Urinary bladder (tissue), 4 donors: Measurements from ENCODE around the gene SRGAP1. TPM values are rescaled to one million over a fixed set of nuclear protein-coding genes. Genes with fewer than 3 reads are reported as not detected.
"Not testable (repeated sequence)": the region's sequence is repeated elsewhere in the genome, so short reads cannot be mapped to it uniquely, and the experiment has no call there.

Experiments used
- DNase-seq: peaks from one replicate; pipeline ENCODE4 v3.0.0-alpha.2; 2015; ENCODE audit errors: extremely low spot score
- H3K27ac ChIP-seq: one replicate; pipeline ENCODE4 v1.5.1; 2013; ENCODE audit warnings: low read depth, mild to moderate bottlenecking, moderate library complexity
- H3K36me3 ChIP-seq: one replicate; pipeline ENCODE4 v1.6.1; 2013; ENCODE audit warnings: mild to moderate bottlenecking, moderate library complexity; ENCODE audit not compliant: insufficient read depth
- H3K4me1 ChIP-seq: one replicate; pipeline ENCODE4 v1.6.1; 2013; ENCODE audit warnings: mild to moderate bottlenecking, moderate library complexity; ENCODE audit not compliant: insufficient read depth
- H3K4me3 ChIP-seq: one replicate; pipeline ENCODE4 v1.5.1; 2013; ENCODE audit warnings: low read depth, low read length
- WGBS: extraction: QIAGEN DNeasy Blood & Tissue Kit; methylation state at CpG from one replicate; pipeline ENCODE4 v1.1.7; 2013; 5-methylcytosine and 5-hydroxymethylcytosine counted together
- polyA plus RNA-seq: library from polyadenylated mRNA; stranded (reverse); fragments of 200-250 nt; gene quantifications from one replicate; pipeline ENCODE4 v1.2.3, GENCODE V29; 2013
- small RNA-seq: library from RNA; depleted of rRNA; stranded (forward); fragments of <200 nt; gene quantifications from one replicate; pipeline ENCODE3, GENCODE V24; 2014
- total RNA-seq: library from RNA; depleted of rRNA; stranded (reverse); fragments of >200 nt; gene quantifications from one replicate; pipeline ENCODE4 v1.2.3, GENCODE V29; 2014
- donor health status: healthy with polysubstance abuse.
- donor health status: healthy.

Gene SRGAP1
- total and polyA plus RNA-seq, 2 donors = 1.9 to 18.0 TPM

GRCh38 chr12:64194333-64195149 lies 350.0 kb downstream of the SRGAP1 start:
- DNase-seq = no peak

GRCh38 chr12:64195841-64196240 lies 351.3 kb downstream of the SRGAP1 start:
- H3K36me3 ChIP-seq, H3K27ac ChIP-seq, H3K4me3 ChIP-seq, DNase-seq, H3K4me1 ChIP-seq: not testable (repeated sequence)
- 72% methylated on average over 11 of the region's 15 CpGs for WGBS

More at GRCh38 chr12:64194333-64195149, 350.0 kb downstream of the SRGAP1 start:
- 90% methylated on average over 7 of the region's 7 CpGs for WGBS
- H3K4me1 ChIP-seq = no peaks in the 10 kb centered on the region
- peaks cover 4% of the 10 kb centered on the region for H3K36me3 ChIP-seq
- no peak overlapping the region for H3K4me3 ChIP-seq
- no peak overlapping the region for H3K27ac ChIP-seq

GRCh38 chr12:64203036-64203435 lies 358.5 kb downstream of the SRGAP1 start:
- 92% methylated on average over 5 of the region's 5 CpGs for WGBS
- H3K4me3 ChIP-seq = no peak overlapping the region
- no peaks in the 10 kb centered on the region for H3K4me1 ChIP-seq
- no peaks in the 10 kb centered on the region for H3K36me3 ChIP-seq
- no peak for DNase-seq
- no peak overlapping the region for H3K27ac ChIP-seq

- DNase-seq = no peak
- no peak overlapping the region for H3K27ac ChIP-seq
- no peaks in the 10 kb centered on the region for H3K36me3 ChIP-seq
- 69% methylated on average over 7 of the region's 7 CpGs for WGBS
- no peak overlapping the region for H3K4me3 ChIP-seq
- no peaks in the 10 kb centered on the region for H3K4me1 ChIP-seq
Observed at GRCh38 chr12:64203775-64204174, 359.3 kb downstream of the SRGAP1 start.

- Histone ChIP-seq H3K36me3 (no peaks in the 10 kb centered on the region), H3K4me3 (no peak overlapping the region), H3K4me1 (no peaks in the 10 kb centered on the region), H3K27ac (no peak overlapping the region)
- DNase-seq = no peak
- WGBS = 87% methylated on average over 2 of the region's 2 CpGs
Observed at GRCh38 chr12:64205542-64205941, 361.0 kb downstream of the SRGAP1 start.

GRCh38 chr12:64207453-64207852 lies 363.0 kb downstream of the SRGAP1 start:
- 97% methylated on average over 2 of the region's 2 CpGs for WGBS
- DNase-seq = no peak
- Histone ChIP-seq H3K27ac (no peak overlapping the region), H3K36me3 (no peaks in the 10 kb centered on the region), H3K4me3 (no peak overlapping the region), H3K4me1 (no peaks in the 10 kb centered on the region)

Small RNAs within 50 kb of the gene (small RNA-seq; reads per million reads assigned to genes)
- not detected for gene AC020611.1
- not detected for gene RNU6-1009P

Other genes starting within 250 kb of the SRGAP1 start
- gene DPY19L2, start 176.2 kb upstream of the SRGAP1 start, total RNA-seq = 54.2 TPM
- 6.5 TPM for gene DPY19L2, start 176.2 kb upstream of the SRGAP1 start, polyA plus RNA-seq
- gene RXYLT1, start 64.8 kb upstream of the SRGAP1 start, total RNA-seq = 18.7 TPM
- 17.1 TPM for gene RXYLT1, start 64.8 kb upstream of the SRGAP1 start, polyA plus RNA-seq